Measurements from ENCODE around the gene TAF1A.

TAF1A gene

DNA sequence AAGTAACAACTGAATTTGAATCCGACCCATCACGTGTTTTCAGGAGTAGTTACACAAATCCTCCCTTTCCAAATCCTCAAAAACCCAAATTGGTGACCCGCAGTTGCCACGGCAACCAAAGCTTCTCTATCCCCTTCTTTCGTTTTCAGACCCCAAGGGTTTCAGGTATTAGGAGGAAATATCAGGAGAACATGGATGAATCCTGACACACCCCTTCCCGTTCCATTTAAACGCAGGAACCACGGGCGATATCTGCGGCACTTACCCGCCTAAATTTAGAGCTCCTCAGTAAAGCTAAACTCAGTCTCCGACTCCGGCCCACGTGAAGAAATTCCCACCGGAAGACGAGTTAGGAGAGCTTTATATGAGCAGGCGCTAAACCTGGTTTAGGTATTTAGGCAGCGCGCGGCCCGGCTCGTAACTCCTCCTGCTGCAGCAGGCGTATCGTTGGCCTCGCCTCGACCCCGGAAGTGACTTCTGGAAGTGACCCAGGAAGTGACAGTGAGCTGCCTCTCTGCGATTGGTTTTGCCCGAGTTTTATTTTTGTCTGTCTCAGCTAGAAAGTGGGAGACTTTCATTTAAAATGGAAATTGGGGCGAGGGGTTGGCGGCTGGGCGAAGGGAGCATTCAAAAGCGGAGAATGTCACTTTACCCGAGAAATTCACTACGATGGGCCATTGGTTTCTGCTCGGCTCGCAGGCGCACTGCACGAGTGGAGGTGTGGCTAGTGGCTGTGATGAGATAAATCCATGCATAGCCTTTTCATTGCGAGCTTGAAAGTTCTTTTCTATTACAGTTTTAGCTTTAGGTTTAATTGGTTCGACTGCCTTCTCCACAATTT, at the start of gene TAF1A:
Gene TAF1A (minus strand): TSS at position 472 of the 841 bp plus-strand sequence.
- Mint-ChIP-seq H3K4me1 (ENCODE audit: low read depth) (peaks cover 51% of the 10 kb centered on the region), H3K9me3 (no peaks in the 10 kb centered on the region)

DNA sequence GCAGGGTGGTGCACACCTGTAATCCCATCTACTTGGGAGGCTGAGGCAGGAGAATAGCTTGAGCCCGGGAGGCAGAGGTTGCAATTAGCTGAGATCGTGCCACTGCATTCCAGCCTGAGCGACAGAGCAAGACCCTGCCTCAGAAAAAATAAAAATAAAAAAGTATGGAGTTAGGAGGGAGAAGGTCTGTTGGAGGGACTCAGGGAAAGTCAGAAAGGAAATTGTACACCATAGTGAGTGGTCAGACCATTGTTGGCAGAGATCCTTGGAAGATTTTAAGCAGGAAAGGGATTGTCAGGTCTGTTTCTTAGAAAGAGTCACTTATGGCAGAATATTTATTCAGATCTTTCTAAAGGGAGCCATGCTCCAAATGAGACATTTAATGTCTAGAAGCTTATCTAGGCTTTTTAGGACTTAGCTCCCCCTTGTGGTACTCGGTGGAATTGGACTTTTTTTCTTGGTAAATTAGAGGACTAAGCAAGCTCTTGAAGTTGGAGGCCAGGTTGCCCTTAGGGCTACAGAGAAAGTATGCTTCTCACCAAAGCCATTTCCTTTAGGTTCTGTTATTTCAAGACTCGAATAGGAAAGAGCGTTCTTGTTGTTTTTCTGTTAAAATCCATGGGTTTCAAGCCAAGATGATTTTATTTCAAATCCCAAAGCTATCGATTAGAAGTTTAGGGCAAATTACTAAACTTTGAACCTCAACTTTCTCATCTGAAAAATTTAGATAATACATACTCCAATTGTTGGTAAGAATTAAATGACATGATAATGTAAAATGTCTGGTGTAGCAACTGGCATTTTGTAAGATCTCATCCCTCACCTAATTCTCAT, 44.7 kb upstream of the TAF1A start:
- no peak for DNase-seq
- peak overlapping the region; percentile 32 for H3K27ac Mint-ChIP-seq
- peaks cover 8% of the 10 kb centered on the region for H3K4me1 Mint-ChIP-seq (ENCODE audit: low read depth)
- no peak overlapping the region for H3K4me3 Mint-ChIP-seq
- no peaks in the 10 kb centered on the region for H3K9me3 Mint-ChIP-seq
- H3K27me3 Mint-ChIP-seq, result no peaks in the 10 kb centered on the region
- H3K36me3 Mint-ChIP-seq (ENCODE audit: low read depth), result peaks cover 86% of the 10 kb centered on the region

More for the DNA sequence above, at the start of gene TAF1A:
- peak; percentile 84 for DNase-seq
- H3K27ac Mint-ChIP-seq, result peak within 1 kb of the TSS; percentile 98
- H3K36me3 Mint-ChIP-seq (ENCODE audit: low read depth), result peaks cover 51% of the 10 kb centered on the region
- H3K27me3 Mint-ChIP-seq, result no peaks in the 10 kb centered on the region
- peak within 1 kb of the TSS; percentile 95 for H3K4me3 Mint-ChIP-seq

DNA sequence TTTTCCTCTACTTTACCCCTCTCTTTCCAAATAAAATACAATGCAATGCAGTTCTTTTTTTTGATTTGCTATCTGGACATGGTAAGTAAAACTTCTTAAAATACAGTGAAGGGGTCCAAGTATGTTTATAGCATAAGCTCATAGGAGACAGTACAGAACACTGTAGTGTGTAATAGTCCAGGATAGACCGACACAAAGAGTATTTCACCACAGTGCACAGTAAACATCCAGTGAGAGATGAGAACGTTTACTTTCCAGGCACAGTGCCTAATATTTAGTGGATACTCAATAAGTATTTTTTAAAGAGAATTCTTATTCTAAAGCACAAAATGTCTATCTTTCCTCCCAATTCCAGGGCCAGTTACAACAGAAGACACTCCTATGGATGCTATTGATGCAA, 43.0 kb upstream of the TAF1A start:
- Mint-ChIP-seq H3K9me3 (no peaks in the 10 kb centered on the region), H3K4me1 (ENCODE audit: low read depth) (peaks cover 8% of the 10 kb centered on the region), H3K4me3 (no peak overlapping the region), H3K27me3 (no peaks in the 10 kb centered on the region), H3K27ac (no peak overlapping the region), H3K36me3 (ENCODE audit: low read depth) (peaks cover 88% of the 10 kb centered on the region)
- no peak for DNase-seq

DNA sequence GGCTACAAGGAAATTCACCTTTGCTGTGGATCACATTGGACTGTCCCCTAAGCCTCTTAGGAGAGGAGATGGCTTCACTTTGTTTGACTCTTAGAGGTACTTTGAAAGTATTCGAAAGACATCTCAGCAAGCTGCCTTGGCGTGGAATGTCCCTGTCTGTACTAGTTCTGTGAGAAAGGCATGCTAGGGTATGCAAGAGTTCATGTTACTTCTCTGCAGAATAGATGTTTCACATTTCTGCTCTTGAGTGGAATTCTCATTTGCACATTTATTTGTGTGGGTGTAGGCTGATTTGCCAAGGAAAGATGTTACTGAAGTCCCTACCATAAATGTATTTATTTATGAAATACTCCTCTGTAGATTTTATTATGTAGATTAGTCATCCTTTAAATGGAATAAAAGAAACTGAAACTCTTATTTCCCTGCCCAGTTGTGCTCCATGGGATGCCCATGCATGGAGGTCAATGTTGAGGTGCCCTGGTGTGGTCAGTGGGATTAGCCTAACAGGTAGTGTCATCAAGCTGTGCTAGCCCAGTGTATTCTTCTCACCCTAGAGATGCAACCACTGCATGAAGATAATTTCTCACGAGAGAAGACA, 42.0 kb upstream of the TAF1A start:
- H3K36me3 Mint-ChIP-seq (ENCODE audit: low read depth), result peaks cover 91% of the 10 kb centered on the region

DNA sequence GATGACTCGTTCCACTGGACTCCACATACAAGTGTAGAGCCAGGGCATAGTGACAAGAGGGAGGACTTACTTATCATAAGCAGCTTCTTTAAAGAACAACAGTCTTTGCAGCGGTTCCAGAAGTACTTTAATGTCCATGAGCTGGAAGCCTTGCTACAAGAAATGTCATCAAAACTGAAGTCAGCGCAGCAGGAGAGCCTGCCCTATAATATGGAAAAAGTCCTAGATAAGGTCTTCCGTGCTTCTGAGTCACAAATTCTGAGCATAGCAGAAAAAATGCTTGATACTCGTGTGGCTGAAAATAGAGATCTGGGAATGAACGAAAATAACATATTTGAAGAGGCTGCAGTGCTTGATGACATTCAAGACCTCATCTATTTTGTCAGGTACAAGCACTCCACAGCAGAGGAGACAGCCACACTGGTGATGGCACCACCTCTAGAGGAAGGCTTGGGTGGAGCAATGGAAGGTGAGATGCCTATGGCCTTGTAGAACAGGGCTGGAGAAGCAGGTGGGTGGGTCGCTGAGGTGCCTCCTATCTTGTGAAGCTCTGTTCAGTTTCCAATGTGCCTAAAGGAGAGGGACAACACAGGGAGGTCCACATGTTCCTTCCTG, 40.3 kb upstream of the TAF1A start:
- Mint-ChIP-seq H3K27ac (peak overlapping the region; percentile 27), H3K4me3 (no peak overlapping the region), H3K36me3 (ENCODE audit: low read depth) (peaks cover 92% of the 10 kb centered on the region), H3K4me1 (ENCODE audit: low read depth) (peaks cover 8% of the 10 kb centered on the region), H3K9me3 (no peaks in the 10 kb centered on the region), H3K27me3 (no peaks in the 10 kb centered on the region)
- DNase-seq, result no peak

More for the DNA sequence above, 42.0 kb upstream of the TAF1A start:
- Mint-ChIP-seq H3K27ac (no peak overlapping the region), H3K27me3 (no peaks in the 10 kb centered on the region), H3K4me3 (no peak overlapping the region), H3K9me3 (no peaks in the 10 kb centered on the region), H3K4me1 (ENCODE audit: low read depth) (peaks cover 8% of the 10 kb centered on the region)
- no peak for DNase-seq

DNA sequence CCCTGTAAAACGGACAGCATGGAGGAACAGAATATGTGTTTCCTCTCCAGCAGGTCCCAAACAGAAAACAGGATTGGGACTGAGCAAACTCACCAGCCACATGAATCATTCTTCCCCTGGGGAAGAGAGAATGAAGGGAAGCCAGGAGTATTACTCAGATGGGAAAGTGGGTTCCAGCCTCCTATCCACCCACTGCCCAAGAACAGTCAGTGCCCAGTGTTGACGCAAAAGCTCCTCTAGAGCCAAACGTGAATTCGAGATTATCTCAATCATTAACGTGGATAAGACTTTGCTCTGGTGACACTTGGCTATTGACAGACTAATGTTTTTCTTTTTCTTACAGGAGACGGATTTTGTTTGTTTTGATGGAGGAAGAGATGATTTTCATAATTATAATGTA, 37.5 kb upstream of the TAF1A start:
- no peak for DNase-seq
- H3K36me3 Mint-ChIP-seq (ENCODE audit: low read depth), result peaks cover 92% of the 10 kb centered on the region
- H3K9me3 Mint-ChIP-seq, result no peaks in the 10 kb centered on the region
- no peak overlapping the region for H3K4me3 Mint-ChIP-seq
- H3K27me3 Mint-ChIP-seq, result no peaks in the 10 kb centered on the region
- peaks cover 1% of the 10 kb centered on the region for H3K4me1 Mint-ChIP-seq (ENCODE audit: low read depth)
- H3K27ac Mint-ChIP-seq, result no peak overlapping the region

DNA sequence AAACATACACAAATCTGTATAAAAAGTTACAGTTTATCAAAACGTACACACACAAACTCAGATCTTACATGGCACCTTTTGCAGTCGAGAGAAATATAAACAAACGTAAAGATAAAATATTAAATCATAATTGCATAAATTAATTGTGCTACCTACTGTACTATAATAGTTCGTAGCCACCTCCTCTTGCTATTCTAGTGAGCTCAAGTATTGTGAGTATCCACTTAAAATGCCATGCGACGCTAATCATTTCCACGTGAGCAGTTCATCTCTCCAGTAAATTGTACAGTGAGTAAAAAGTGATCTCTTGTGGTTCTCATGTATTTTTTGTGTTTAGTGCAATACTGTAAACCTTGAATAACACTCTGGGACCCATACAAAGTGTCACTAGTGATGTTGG, 34.5 kb upstream of the TAF1A start:
- H3K9me3 Mint-ChIP-seq, result no peaks in the 10 kb centered on the region
- peaks cover 22% of the 10 kb centered on the region for H3K4me1 Mint-ChIP-seq (ENCODE audit: low read depth)
- H3K36me3 Mint-ChIP-seq (ENCODE audit: low read depth), result peaks cover 77% of the 10 kb centered on the region
- no peak for DNase-seq
- H3K27ac Mint-ChIP-seq, result no peak overlapping the region
- H3K27me3 Mint-ChIP-seq, result no peaks in the 10 kb centered on the region
- H3K4me3 Mint-ChIP-seq, result no peak overlapping the region

DNA sequence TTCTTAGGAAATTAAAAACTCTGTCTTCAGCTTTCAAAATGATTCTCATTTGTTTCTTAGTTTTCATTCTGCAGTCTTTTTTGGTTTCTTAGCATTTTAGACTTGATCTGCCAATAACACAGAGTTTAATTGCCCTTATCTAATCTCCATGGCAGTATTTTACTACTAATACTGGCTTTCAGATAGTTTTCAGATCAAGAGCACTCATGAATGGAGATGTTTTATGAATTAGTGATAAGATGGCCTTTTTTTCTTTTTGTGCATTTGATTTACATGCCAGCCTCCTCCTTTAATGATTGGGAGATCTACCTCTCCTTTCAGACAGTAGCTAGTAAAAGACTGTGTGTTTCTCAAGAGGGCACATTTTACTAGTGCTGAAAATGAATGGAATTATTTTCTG, 33.7 kb upstream of the TAF1A start:
- Mint-ChIP-seq H3K4me1 (ENCODE audit: low read depth) (peaks cover 28% of the 10 kb centered on the region), H3K4me3 (no peak overlapping the region), H3K27ac (no peak overlapping the region), H3K9me3 (no peaks in the 10 kb centered on the region), H3K36me3 (ENCODE audit: low read depth) (peaks cover 75% of the 10 kb centered on the region), H3K27me3 (no peaks in the 10 kb centered on the region)
- no peak for DNase-seq

DNA sequence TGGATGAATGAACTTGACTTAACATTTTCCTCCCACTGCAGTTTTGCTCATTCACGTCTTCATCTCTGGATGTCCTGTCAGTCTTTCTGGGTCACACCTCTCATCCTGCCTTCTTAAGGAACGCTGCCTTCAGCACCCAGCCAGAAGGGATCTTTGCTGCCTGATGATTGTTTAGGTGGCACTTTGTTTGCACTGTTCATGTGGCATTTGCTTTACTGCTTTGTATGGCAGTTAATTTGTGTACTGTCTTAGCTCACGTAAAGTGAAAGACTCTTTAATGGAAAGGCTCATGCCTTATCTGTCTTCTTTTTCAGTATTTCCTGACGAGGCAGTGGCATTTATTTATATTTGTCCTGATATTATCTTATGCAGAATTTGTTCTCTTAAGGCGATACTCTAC, 33.0 kb upstream of the TAF1A start:
- Mint-ChIP-seq H3K4me1 (ENCODE audit: low read depth) (peaks cover 28% of the 10 kb centered on the region), H3K27me3 (no peaks in the 10 kb centered on the region), H3K9me3 (no peaks in the 10 kb centered on the region), H3K4me3 (no peak overlapping the region), H3K36me3 (ENCODE audit: low read depth) (peaks cover 69% of the 10 kb centered on the region), H3K27ac (no peak overlapping the region)
- DNase-seq, result no peak

DNA sequence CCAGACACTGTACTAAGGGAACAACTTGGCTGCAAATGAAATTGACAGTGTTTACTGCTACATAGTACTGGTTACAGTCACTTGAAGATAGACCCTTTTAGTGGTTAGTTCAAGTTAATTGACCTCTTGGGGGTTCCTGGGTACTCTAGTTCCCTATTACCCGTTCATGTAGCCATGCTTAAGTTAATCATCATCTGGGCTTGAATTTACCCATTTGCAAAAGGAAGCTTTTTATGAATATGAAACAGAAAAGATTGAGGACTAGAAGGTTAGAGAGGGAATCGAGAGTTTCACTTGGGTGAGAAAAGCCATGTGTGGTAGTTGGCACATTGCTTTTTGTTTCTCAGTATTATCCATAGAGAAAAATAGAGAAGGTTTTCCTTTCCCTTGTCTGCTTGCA, 30.8 kb upstream of the TAF1A start:
- Mint-ChIP-seq H3K4me3 (no peak overlapping the region), H3K9me3 (no peaks in the 10 kb centered on the region), H3K27me3 (peaks cover 5% of the 10 kb centered on the region), H3K27ac (no peak overlapping the region), H3K36me3 (ENCODE audit: low read depth) (peaks cover 47% of the 10 kb centered on the region), H3K4me1 (ENCODE audit: low read depth) (peaks cover 35% of the 10 kb centered on the region)
- no peak for DNase-seq

DNA sequence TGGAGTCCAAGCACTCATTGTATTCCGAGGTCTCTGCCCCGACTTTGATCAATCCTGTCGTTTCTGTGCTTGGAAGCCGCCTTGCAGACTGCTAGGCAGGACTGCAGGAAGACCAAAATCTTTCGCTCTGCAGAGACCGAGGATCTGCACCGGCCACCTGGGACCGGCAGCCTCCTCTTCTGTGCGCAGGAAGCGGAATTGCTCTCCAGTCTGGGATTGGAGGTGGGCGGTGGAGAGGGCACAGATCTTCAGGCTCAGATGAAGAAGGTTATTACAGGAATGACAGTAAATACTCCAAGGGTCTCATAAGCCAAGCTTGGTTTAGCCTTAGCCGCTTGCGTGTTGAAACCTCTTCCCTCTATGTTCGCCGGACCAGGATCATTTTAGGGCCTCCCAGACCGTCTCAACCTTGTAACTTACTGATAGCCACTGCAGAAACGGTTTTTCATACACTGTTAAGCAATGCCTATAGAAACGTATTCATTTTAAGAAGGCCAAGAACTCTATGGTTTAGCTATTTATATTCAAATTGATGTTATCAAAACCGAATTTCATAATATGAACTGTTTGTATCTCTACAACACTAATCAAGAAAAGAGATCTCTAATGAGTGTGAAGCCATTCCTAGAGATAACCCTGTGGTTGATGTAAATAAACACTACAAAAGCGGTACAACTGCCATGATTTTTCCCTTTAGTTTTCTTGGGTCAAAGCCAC, 29.3 kb upstream of the TAF1A start:
- peak; percentile 42 for DNase-seq
- Mint-ChIP-seq H3K9me3 (no peaks in the 10 kb centered on the region), H3K27ac (peak overlapping the region; percentile 75), H3K4me3 (peak overlapping the region; percentile 84), H3K36me3 (ENCODE audit: low read depth) (peaks cover 37% of the 10 kb centered on the region), H3K4me1 (ENCODE audit: low read depth) (peaks cover 35% of the 10 kb centered on the region), H3K27me3 (peaks cover 15% of the 10 kb centered on the region)

DNA sequence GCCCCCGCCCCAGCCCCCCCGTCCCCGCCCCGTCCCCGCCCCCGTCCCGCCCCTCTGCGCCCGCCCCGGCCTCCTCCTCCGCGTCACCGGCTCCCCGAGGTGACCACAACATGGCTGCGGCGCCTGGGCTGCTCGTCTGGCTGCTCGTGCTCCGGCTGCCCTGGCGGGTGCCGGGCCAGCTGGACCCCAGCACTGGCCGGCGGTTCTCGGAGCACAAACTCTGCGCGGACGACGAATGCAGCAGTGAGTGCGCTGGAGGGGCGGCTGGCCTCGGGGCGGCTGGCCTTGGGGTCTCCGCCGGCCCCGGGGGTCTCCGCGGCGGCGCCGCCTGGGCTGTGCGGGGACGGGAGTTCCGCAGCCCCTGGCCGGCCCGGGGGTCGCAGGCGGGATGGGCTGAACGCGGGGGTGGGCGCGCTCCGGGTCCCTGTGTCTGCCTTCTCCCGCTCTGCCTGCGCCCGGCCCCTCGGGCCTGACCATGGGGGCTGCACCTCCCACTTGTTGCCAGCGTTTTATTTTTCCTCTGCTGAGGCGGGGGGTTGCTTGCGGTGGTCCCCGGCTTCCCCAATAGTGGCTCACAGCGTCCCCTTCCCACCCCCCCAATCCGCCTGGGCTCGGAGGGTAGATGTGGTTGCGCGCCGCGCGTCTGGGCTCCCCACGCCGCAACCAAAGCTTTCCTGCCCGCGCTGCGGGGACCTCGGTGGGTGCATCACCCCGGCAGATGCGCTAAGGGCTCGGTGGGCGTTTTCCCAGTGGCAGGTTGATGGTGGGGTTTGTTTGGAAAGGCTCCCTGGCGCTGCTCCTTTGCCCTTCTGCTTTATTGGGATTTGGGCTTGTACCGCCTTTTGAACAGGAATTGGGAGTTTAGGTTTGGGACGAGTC, 28.5 kb upstream of the TAF1A start, which contains the start of gene MIA3:
Gene MIA3 (plus strand): TSS at position 97 of the 879 bp plus-strand sequence. CDS start 14 bp downstream, at position 111.
- peak within 1 kb of the TSS; percentile 84 for H3K4me3 Mint-ChIP-seq
- H3K27me3 Mint-ChIP-seq, result peaks cover 21% of the 10 kb centered on the region
- H3K36me3 Mint-ChIP-seq (ENCODE audit: low read depth), result peaks cover 30% of the 10 kb centered on the region
- peaks cover 35% of the 10 kb centered on the region for H3K4me1 Mint-ChIP-seq (ENCODE audit: low read depth)
- peak; percentile 78 for DNase-seq
- peak within 1 kb of the TSS; percentile 90 for H3K27ac Mint-ChIP-seq
- no peaks in the 10 kb centered on the region for H3K9me3 Mint-ChIP-seq

DNA sequence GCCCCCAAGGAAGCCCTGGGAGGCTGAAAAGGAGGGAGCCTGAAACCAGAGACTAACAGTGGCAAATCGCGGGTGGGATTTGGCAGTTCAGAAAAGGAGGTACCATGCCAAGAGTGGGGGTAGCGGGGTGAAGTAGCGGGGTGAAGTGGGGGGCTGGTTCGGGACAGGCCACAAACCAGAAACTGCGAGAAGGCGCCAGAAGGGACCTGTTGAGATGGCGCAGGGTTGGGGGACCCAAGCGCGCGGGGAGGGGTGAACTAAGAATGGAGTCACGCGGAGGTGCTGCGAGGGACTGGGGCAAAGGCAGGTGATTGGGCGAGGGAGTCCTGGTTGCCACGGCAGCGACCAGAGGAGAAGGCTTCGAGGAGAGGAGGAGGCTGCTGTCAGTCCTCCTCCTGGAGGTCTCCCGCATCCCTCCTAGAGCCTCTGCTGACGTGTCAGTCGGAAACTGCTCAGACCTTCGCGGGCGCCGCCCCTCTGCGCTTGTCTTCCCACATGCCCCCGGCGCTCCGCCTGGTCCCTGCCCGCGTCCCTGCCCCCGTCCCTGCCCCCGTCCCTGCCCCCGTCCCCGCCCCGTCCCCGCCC, 27.7 kb upstream of the TAF1A start:
- peak overlapping the region; percentile 82 for H3K4me3 Mint-ChIP-seq
- peak overlapping the region; percentile 90 for H3K27ac Mint-ChIP-seq
- H3K9me3 Mint-ChIP-seq, result no peaks in the 10 kb centered on the region
- peak; percentile 90 for DNase-seq
- H3K27me3 Mint-ChIP-seq, result peaks cover 27% of the 10 kb centered on the region
- peaks cover 35% of the 10 kb centered on the region for H3K4me1 Mint-ChIP-seq (ENCODE audit: low read depth)
- peaks cover 22% of the 10 kb centered on the region for H3K36me3 Mint-ChIP-seq (ENCODE audit: low read depth)
